Measurements from ENCODE around the gene ZNF654. TPM values are rescaled to one million over a fixed set of nuclear protein-coding genes. Genes with fewer than 3 reads are reported as not detected.

ZNF654 gene
- total RNA-seq, 2 experiments from 2014 or later: 6.5 to 7.6 TPM

DNA sequence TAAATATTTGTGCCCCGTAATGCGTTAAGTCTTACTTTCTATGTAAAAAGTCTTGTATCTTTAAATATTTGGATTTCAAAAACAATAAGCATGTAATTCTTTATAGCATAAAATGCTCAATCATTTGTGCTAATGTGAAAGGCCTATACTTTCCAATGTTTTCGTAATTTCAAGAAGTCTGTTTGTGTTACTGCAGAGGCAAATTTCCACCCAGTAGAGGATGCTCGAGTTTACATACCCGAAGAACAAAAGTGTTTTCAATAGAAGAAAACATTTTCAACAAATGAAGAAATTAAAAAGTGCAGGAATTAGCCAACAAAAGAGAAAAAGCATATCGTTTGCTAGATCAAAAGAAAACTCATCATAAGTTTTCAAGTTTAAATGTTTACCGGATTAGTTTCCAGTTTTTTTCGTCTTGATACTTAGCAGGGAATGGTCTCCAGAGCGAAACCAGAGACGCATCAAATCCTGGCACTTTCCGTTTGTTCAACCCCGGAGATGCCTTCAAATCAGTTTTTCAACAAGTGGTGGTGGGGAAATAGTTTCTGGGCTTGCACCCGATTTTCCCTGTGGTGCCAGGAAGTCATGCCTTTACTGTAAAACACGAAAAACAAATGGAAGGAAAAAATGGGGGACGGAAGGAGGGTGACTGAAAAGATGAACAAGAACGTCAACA, 1.3 kb upstream of the ZNF654 start:
- peak overlapping the region; percentile 100 for H3K4me3 Mint-ChIP-seq
- H3K36me3 ChIP-seq (ENCODE audit: insufficient read depth, low read length): peaks cover 36% of the 10 kb centered on the region
- H3K36me3 Mint-ChIP-seq (ENCODE audit: low read depth): peaks cover 55% of the 10 kb centered on the region
- peak overlapping the region; percentile 98 for H3K4me3 ChIP-seq (ENCODE audit: low read length)
- H3K27ac ChIP-seq (ENCODE audit: low read depth in 1 of 2, low read length in 2 of 2): peak overlapping the region; percentile 92
- H3K9me3 Mint-ChIP-seq: no peaks in the 10 kb centered on the region
- DNase-seq (peak in 4 of 14 experiments; percentile 2 to 43 (median 37)), ATAC-seq (ENCODE audit: poor library complexity) (no peak)
- POLR2A ChIA-PET: interaction anchor here (0.7 to 4.7 kb wide), 15 partner anchors 7 to 831 kb away, joined by 3 to 124 read pairs (median 7); partner anchors contain the start of genes C3orf38 and CHMP2B
- no peaks in the 10 kb centered on the region for H3K27me3 Mint-ChIP-seq
- no peaks in the 10 kb centered on the region for H3K9me3 ChIP-seq (ENCODE audit: control insufficient read depth in 1 of 2, insufficient read depth in 1 of 2, low read length in 2 of 2)
- H3K4me1 ChIP-seq (ENCODE audit: insufficient read depth, low read length): peaks cover 5% of the 10 kb centered on the region
- peak overlapping the region; percentile 93 for H3K27ac Mint-ChIP-seq
- H3K4me1 Mint-ChIP-seq (ENCODE audit: low read depth): peaks cover 70% of the 10 kb centered on the region
- H3K27me3 ChIP-seq (ENCODE audit: control insufficient read depth in 1 of 2, insufficient read depth in 2 of 2, low read length in 2 of 2): no peaks in the 10 kb centered on the region
- intact Hi-C loops (cut with DNase I, micrococcal nuclease): loop anchor here (1.0 to 5.0 kb wide), 5 partner anchors 27 to 829 kb away; partner anchors contain the start of gene C3orf38 (in 1 of the 2)
- TF ChIP-seq, protein P1, sequence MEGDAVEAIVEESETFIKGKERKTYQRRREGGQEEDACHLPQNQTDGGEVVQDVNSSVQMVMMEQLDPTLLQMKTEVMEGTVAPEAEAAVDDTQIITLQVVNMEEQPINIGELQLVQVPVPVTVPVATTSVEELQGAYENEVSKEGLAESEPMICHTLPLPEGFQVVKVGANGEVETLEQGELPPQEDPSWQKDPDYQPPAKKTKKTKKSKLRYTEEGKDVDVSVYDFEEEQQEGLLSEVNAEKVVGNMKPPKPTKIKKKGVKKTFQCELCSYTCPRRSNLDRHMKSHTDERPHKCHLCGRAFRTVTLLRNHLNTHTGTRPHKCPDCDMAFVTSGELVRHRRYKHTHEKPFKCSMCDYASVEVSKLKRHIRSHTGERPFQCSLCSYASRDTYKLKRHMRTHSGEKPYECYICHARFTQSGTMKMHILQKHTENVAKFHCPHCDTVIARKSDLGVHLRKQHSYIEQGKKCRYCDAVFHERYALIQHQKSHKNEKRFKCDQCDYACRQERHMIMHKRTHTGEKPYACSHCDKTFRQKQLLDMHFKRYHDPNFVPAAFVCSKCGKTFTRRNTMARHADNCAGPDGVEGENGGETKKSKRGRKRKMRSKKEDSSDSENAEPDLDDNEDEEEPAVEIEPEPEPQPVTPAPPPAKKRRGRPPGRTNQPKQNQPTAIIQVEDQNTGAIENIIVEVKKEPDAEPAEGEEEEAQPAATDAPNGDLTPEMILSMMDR (IDR thresholded peaks at IDR 0.05): peak; percentile 23
- CTCF ChIA-PET: interaction anchor here (0.9 kb wide), 1 partner anchor 15 kb away, joined by 3 read pairs; no protein-coding TSS in a partner anchor

DNA sequence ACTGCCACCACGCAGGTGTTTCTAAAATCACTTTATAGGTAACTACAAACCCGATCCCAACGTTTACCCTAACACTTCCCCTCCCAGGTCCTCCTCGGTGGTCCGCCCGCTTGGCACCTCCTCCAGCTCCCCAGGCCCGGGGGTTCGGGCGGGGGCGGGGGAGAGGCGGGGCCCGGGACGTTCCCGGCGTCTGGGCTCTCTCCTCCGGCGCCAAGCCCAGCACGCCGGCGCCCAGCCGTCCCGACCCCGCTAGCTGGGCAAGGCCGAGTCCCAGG, 812 bp upstream of the ZNF654 start:
- Mint-ChIP-seq H3K27ac (peak overlapping the region; percentile 93), H3K27me3 (no peaks in the 10 kb centered on the region), H3K4me1 (ENCODE audit: low read depth) (peaks cover 72% of the 10 kb centered on the region), H3K36me3 (ENCODE audit: low read depth) (peaks cover 52% of the 10 kb centered on the region), H3K4me3 (peak overlapping the region; percentile 100), H3K9me3 (no peaks in the 10 kb centered on the region)
- Histone ChIP-seq H3K36me3 (ENCODE audit: insufficient read depth, low read length) (peaks cover 36% of the 10 kb centered on the region), H3K9me3 (ENCODE audit: control insufficient read depth in 1 of 2, insufficient read depth in 1 of 2, low read length in 2 of 2) (no peaks in the 10 kb centered on the region), H3K27ac (ENCODE audit: low read depth in 1 of 2, low read length in 2 of 2) (peak overlapping the region; percentile 92), H3K4me1 (ENCODE audit: insufficient read depth, low read length) (peaks cover 5% of the 10 kb centered on the region), H3K4me3 (ENCODE audit: low read length) (peak overlapping the region; percentile 98), H3K27me3 (ENCODE audit: control insufficient read depth in 1 of 2, insufficient read depth in 2 of 2, low read length in 2 of 2) (no peaks in the 10 kb centered on the region)
- DNase-seq (peak in 1 of 14 experiments; percentile 45), ATAC-seq (ENCODE audit: poor library complexity) (no peak)
- intact Hi-C loops (cut with DNase I, micrococcal nuclease): loop anchor here (1.0 to 5.0 kb wide), 5 partner anchors 27 to 829 kb away; partner anchors contain the start of gene C3orf38 (in 1 of the 2)
- TF ChIP-seq, protein P1 (IDR thresholded peaks at IDR 0.05): no peak
- CTCF ChIA-PET: interaction anchor here (0.8 kb wide), 1 partner anchor 52 kb away, joined by 3 read pairs; no protein-coding TSS in a partner anchor
- POLR2A ChIA-PET: interaction anchor here (0.7 to 4.7 kb wide), 20 partner anchors 8 to 831 kb away, joined by 3 to 124 read pairs (median 4); partner anchors contain the start of genes C3orf38 and CHMP2B

DNA sequence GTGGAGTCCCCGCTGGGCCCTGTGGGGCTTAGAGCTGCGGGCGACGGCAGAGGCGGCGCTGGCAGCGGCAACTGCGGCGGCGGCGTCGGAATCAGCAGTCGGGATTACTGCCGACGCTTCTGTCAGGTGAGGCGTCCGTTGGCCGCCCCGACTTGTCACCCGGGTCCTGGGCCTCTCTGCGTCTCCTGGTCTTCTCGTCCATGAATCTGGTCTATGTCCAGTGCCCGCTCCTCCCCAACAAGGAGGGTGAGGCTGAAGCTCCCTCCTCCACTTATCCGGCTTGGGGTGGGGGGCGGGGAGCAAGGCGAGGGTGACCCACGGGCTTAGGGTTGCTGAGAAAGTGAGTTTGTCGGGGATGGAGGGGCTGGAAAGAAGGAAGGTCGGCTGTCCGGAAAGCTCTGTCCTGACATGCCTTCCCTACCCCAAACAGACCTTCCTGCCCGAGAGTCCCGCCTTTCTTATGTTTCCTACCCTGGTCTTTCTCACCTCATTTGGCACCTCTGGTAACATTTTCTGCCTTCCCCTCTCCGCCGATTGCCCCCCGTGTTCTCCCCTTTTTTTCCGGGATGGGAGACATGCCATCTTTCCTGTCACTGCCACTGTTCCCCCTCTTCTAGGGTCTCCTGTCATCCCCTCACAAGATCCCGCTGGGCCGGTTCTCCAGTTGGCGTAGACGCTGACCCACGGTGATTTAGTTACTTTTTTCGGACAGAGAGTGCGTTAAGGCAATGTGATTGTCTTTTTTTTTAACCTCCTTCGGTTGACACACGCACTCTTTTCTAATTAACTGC, 520 bp downstream of the ZNF654 start:
- ChIA-PET CTCF (interaction anchor here (0.7 to 0.9 kb wide), 2 partner anchors 34 to 90 kb away, joined by 3 to 4 read pairs; partner anchors contain the start of gene C3orf38), POLR2A (interaction anchor here (0.7 to 4.7 kb wide), 15 partner anchors 9 to 832 kb away, joined by 3 to 124 read pairs (median 6); partner anchors contain the start of genes C3orf38 and CHMP2B)
- intact Hi-C loops (cut with DNase I, micrococcal nuclease): loop anchor here (2.0 to 5.0 kb wide), 5 partner anchors 29 to 831 kb away; partner anchors contain the start of gene C3orf38 (in 1 of the 2)
- TF ChIP-seq, protein P1 (IDR thresholded peaks at IDR 0.05): no peak
- Histone ChIP-seq H3K36me3 (ENCODE audit: insufficient read depth, low read length) (peaks cover 25% of the 10 kb centered on the region), H3K4me1 (ENCODE audit: insufficient read depth, low read length) (peaks cover 8% of the 10 kb centered on the region), H3K4me3 (ENCODE audit: low read length) (peak overlapping the region; percentile 98), H3K9me3 (ENCODE audit: control insufficient read depth in 1 of 2, insufficient read depth in 1 of 2, low read length in 2 of 2) (no peaks in the 10 kb centered on the region), H3K27ac (ENCODE audit: low read depth in 1 of 2, low read length in 2 of 2) (peak overlapping the region; percentile 66 to 71), H3K27me3 (ENCODE audit: control insufficient read depth in 1 of 2, insufficient read depth in 2 of 2, low read length in 2 of 2) (no peaks in the 10 kb centered on the region)
- H3K4me3 Mint-ChIP-seq: peak overlapping the region; percentile 100
- no peaks in the 10 kb centered on the region for H3K27me3 Mint-ChIP-seq
- no peak for ATAC-seq (ENCODE audit: poor library complexity)
- peak in 5 of 14 experiments; percentile 1 to 33 (median 7) for DNase-seq
- peaks cover 74% of the 10 kb centered on the region for H3K4me1 Mint-ChIP-seq (ENCODE audit: low read depth)
- peaks cover 41% of the 10 kb centered on the region for H3K36me3 Mint-ChIP-seq (ENCODE audit: low read depth)
- no peaks in the 10 kb centered on the region for H3K9me3 Mint-ChIP-seq
- H3K27ac Mint-ChIP-seq: peak overlapping the region; percentile 93
